ENCODE results near the gene SEC14L5.

SEC14L5 gene

DNA sequence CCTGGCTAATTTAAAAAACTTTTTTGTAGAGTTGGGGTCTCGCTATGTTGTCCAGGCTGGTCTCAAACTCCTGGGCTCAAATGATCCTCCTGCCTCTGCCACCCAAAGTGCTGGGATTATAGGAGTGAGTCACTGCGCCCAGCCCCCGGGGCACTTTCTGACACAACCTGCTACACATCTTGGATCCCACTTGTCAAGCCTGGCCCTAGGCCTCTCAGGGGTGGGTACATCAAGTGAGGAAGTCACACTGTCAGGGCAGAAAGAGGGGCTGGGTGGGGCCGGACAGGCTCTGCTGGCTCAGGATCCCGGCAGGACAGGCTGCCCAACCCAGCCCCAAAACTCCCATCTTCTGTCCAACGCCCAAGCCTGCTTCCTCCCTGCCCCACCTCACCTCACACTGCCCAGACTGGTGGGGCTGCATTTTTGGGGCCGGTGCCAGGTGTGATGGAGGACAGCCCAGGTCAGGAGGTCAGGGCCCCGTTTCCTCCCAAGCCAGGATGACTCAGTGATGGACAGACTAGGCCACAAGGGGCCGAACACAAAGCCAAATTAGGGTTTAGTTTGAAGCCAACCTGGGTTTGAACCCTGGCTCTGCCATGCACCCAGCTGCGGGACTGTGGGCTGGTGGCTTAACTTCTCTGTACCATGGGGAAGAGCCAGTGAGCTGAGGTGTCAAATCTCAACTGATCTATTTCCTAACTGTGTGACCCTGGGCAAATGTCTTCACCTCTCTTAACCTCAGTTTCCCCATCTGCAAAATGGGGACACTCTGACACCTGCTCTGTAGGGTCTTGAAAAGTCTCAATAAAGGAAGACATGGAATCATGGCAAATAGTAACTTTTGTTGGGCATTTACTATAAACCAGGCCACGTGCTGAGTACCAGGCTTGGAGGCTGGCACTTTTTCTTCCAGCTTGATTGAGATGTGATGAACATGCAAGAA is 12.3 kb upstream of the SEC14L5 start:
- H3K36me3 ChIP-seq (ENCODE audit: control insufficient read depth, low read length) = no peaks in the 10 kb centered on the region
- TF ChIP-seq, protein P1, sequence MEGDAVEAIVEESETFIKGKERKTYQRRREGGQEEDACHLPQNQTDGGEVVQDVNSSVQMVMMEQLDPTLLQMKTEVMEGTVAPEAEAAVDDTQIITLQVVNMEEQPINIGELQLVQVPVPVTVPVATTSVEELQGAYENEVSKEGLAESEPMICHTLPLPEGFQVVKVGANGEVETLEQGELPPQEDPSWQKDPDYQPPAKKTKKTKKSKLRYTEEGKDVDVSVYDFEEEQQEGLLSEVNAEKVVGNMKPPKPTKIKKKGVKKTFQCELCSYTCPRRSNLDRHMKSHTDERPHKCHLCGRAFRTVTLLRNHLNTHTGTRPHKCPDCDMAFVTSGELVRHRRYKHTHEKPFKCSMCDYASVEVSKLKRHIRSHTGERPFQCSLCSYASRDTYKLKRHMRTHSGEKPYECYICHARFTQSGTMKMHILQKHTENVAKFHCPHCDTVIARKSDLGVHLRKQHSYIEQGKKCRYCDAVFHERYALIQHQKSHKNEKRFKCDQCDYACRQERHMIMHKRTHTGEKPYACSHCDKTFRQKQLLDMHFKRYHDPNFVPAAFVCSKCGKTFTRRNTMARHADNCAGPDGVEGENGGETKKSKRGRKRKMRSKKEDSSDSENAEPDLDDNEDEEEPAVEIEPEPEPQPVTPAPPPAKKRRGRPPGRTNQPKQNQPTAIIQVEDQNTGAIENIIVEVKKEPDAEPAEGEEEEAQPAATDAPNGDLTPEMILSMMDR (IDR thresholded peaks at IDR 0.05; ENCODE audit: low read depth, low read length, poor library complexity, severe bottlenecking) = no peak
- TF ChIP-seq EZH2phosphoT487 (IDR thresholded peaks at IDR 0.05; ENCODE audit: borderline replicate concordance, low read length) = no peak
- no peaks in the 10 kb centered on the region for H3F3A ChIP-seq (ENCODE audit: control insufficient read depth, insufficient read depth)
- no peaks in the 10 kb centered on the region for H4K20me1 ChIP-seq (ENCODE audit: control insufficient read depth, insufficient read depth, low read depth, low read length)
- H3K79me2 ChIP-seq (ENCODE audit: control insufficient read depth, low read length) = no peaks in the 10 kb centered on the region
- H3K9me2 ChIP-seq (replicated peaks; ENCODE audit: control insufficient read depth, low read length) = no peaks in the 10 kb centered on the region
- no peaks in the 10 kb centered on the region for H3K4me1 ChIP-seq (ENCODE audit: control insufficient read depth, low read length)
- no peak overlapping the region for H3K4me3 ChIP-seq (ENCODE audit: low read length)
- no peak overlapping the region for H3K27ac ChIP-seq (ENCODE audit: low read depth, low read length)
- H3K4me2 ChIP-seq (ENCODE audit: low read length) = no peak overlapping the region
- H3K27me3 ChIP-seq (ENCODE audit: control insufficient read depth, low read length) = no peaks in the 10 kb centered on the region
- H3K9me3 ChIP-seq (ENCODE audit: control insufficient read depth, insufficient read depth, low read length) = no peaks in the 10 kb centered on the region

DNA sequence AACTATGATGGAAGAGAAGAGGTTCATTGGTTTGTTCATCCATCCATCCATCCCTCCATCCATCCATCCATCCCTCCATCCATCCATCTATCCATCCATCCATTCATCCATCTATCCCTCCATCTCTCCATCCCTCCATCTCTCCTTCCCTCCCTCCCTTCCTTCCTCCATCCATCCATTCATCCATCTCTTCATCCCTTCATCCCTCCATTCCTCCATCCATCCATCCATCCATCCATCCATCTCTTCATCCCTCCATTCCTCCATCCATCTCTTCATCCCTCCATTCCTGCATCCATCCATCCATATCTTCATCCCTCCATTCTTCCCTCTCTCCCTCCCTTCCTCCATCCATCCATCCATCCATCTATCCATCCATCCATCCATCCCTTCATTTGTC is 11.2 kb upstream of the SEC14L5 start:
- H3K4me2 ChIP-seq (ENCODE audit: low read length) = no peak overlapping the region
- H3K36me3 ChIP-seq (ENCODE audit: control insufficient read depth, low read length) = no peaks in the 10 kb centered on the region
- no peaks in the 10 kb centered on the region for H3K9me2 ChIP-seq (replicated peaks; ENCODE audit: control insufficient read depth, low read length)
- H3F3A ChIP-seq (ENCODE audit: control insufficient read depth, insufficient read depth) = no peaks in the 10 kb centered on the region
- no peaks in the 10 kb centered on the region for H3K4me1 ChIP-seq (ENCODE audit: control insufficient read depth, low read length)
- H4K20me1 ChIP-seq (ENCODE audit: control insufficient read depth, insufficient read depth, low read depth, low read length) = no peaks in the 10 kb centered on the region
- no peak overlapping the region for H3K4me3 ChIP-seq (ENCODE audit: low read length)
- H3K27me3 ChIP-seq (ENCODE audit: control insufficient read depth, low read length) = no peaks in the 10 kb centered on the region
- TF ChIP-seq EZH2phosphoT487 (IDR thresholded peaks at IDR 0.05; ENCODE audit: borderline replicate concordance, low read length) = no peak
- TF ChIP-seq, protein P1 (IDR thresholded peaks at IDR 0.05; ENCODE audit: low read depth, low read length, poor library complexity, severe bottlenecking) = no peak
- H3K9me3 ChIP-seq (ENCODE audit: control insufficient read depth, insufficient read depth, low read length) = no peaks in the 10 kb centered on the region
- no peaks in the 10 kb centered on the region for H3K79me2 ChIP-seq (ENCODE audit: control insufficient read depth, low read length)
- H3K27ac ChIP-seq (ENCODE audit: low read depth, low read length) = no peak overlapping the region

DNA sequence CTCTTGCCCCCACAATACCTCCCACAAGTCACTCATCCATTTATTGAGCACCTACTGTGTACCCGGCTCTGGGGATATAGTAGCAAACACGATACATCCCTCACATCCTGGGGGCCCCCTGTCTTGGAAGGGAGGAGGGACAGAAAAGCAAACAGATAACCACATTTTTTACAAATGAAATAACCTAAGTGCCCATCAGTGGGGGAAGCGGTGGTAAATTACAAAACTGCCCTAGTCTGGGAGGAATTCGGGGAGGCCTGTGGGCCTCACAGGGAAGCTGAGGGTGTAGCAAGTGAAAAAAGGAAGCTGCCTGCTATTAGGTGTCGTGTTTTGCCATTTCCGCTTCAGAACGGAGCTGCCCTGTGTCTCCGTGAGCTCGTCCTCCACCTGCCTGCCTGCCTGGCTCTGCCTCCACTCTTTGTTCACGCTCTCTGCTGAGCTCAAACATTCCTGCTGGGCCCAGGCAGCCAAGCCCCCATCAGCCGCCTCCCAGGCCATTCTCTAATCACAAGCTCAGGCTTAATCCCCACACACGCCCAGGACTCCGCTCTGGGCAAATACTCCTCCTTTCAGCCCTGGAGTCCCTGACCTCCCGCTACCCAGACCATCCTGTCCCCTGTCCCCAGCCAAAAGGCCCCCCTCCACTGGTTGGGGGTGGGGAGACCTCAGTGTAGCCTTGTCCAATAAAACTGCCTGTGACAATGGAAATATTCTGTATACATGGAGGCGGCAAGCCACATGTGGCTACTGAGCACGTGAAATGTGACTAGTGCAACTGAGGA is 10.2 kb upstream of the SEC14L5 start:
- Histone ChIP-seq H3K27me3 (ENCODE audit: control insufficient read depth, low read length) (no peaks in the 10 kb centered on the region), H3K9me3 (ENCODE audit: control insufficient read depth, insufficient read depth, low read length) (no peaks in the 10 kb centered on the region), H3F3A (ENCODE audit: control insufficient read depth, insufficient read depth) (no peaks in the 10 kb centered on the region), H3K4me1 (ENCODE audit: control insufficient read depth, low read length) (no peaks in the 10 kb centered on the region), H4K20me1 (ENCODE audit: control insufficient read depth, insufficient read depth, low read depth, low read length) (no peaks in the 10 kb centered on the region), H3K79me2 (ENCODE audit: control insufficient read depth, low read length) (no peaks in the 10 kb centered on the region), H3K9me2 (replicated peaks; ENCODE audit: control insufficient read depth, low read length) (no peaks in the 10 kb centered on the region), H3K36me3 (ENCODE audit: control insufficient read depth, low read length) (no peaks in the 10 kb centered on the region), H3K27ac (ENCODE audit: low read depth, low read length) (no peak overlapping the region), H3K4me2 (ENCODE audit: low read length) (no peak overlapping the region), H3K4me3 (ENCODE audit: low read length) (no peak overlapping the region)
- TF ChIP-seq, protein P1 (IDR thresholded peaks at IDR 0.05; ENCODE audit: low read depth, low read length, poor library complexity, severe bottlenecking) = no peak
- no peak for TF ChIP-seq EZH2phosphoT487 (IDR thresholded peaks at IDR 0.05; ENCODE audit: borderline replicate concordance, low read length)

Measured in DOHH2 (cell line).